GM12801 (cell line): ENCODE measurements around the gene STH.

Experiments
- CTCF ChIP-seq: IDR thresholded peaks from one replicate; pipeline ENCODE4 v1.5.1; 2011; ENCODE audit warnings: control low read depth; ENCODE audit not compliant: insufficient read length; ENCODE audit errors: extremely low read depth

The STH gene

GRCh38 chr17:45962221-45962972, 36.7 kb upstream of the STH start:
- no peak for TF ChIP-seq CTCF

DNA sequence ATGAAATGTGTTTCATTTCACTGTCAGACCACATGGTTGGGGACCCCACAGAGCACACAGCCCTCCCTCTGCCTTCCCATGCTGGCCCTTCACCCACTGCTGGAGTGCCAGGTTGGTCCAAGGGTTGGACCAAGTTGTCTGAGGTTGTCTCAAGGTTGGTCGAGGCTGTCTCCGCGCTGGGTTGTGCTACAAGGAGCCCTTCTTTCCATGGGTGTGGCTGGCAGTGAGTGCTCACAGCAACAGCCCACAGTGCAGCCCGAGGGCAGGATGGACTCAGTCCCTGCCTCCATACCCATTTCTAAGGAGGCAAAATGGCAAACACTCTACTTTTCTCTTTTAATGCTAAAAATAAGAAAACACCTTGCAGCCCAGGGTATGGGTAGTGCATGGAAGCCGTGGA, 35.8 kb upstream of the STH start:
- no peak for TF ChIP-seq CTCF

DNA sequence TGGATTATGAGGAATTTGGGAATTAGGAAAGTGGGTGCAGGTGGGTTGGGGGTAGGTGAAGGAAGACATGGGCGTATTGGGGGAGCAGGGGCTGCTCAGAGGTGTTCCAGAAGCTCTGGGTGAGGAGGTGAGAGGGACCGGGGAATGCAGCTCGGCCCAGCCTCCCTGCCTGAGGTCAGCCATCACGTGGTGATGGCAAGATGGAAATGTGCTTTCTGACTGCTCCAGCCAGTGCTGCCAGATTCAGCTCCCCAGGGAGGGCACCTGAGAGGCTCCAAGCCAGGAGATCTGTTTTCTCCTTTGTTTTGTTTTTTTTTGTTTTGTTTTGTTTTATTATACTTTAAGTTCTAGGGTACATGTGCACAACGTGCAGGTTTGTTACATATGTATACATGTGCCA, 35.2 kb upstream of the STH start:
- no peak for TF ChIP-seq CTCF

- no peak for TF ChIP-seq CTCF
These were observed 34.4 kb upstream of the STH start for GRCh38 chr17:45964634-45965033.

DNA sequence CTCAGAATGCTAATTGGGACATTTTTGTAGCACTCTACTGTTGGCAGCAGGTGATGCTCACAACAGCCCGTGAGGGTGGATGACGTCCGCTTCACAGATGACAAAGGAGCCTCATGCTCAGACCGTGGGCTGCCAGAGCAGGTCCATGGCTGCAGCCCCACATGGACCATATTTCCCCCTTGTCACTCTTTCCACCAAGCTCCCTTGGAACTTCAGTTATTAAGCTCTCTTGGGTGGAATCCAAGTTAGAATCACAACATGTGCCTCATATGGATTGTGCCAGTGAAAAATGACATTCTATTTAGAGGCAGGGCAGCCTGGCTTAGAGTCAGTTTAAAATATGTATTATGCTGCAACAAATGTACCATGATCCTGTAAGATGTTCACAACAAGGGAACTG, 33.2 kb upstream of the STH start:
- no peak for TF ChIP-seq CTCF

- no peak for TF ChIP-seq CTCF
These were observed 32.3 kb upstream of the STH start for GRCh38 chr17:45966606-45967280.

GRCh38 chr17:45967378-45967777, 31.7 kb upstream of the STH start:
- TF ChIP-seq CTCF: no peak
